OCI-LY3 (cell line): ENCODE results near the gene RNU1-1.
"Not testable (repeated sequence)": the region's sequence is repeated elsewhere in the genome, so short reads cannot be mapped to it uniquely, and the experiment has no call there.

Experiments
- EZH2phosphoT487 ChIP-seq: fragments of 200-600 bp; shearing (Covaris generic); IDR thresholded peaks from 2 replicates; pipeline ENCODE4 v1.6.1; 2018; ENCODE audit warnings: antibody characterized with exemption, mixed run types, low read depth
- TF ChIP-seq, protein P1 (sequence below): fragments of 200-600, 300-600 bp; sonication (generic); IDR thresholded peaks from 2 replicates; pipeline ENCODE4 v1.5.1; 2014; ENCODE audit warnings: antibody characterized with exemption, low read length, low read depth

DNA sequence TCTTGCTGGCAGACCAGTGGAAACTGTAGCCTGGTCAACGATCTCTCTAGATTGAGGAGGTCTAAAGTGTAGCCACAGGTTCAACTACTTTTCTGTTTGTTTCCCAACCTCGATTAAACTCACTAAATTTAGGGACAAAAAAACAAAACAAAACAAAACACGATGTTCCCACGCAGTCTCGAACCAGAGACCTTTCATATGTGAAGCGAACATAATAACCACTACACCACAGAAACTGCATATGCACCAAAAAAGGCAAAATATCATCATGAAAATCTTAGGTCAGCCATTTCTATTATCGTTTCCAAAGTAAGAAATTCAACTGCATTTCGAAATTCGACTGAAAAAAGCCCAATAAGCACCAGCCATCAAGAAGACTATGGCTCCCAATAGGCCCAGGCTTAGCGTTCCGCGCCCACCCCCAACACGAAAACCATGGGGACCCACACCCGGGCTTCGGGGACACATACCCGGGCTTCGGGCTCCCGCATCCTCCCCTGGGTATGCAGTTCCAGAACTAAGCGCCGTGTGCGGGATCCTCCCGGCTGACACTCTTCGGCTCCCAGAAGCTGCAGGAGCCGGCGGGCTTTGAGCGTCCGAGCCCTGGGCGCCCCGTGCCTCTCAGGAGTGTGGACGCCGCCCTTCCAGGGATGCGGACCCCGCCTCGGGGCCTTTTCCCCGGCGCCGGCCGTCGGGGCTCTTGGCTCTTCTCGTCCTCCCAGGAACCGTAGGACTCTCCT lies 33.6 kb upstream of the RNU1-1 start:
- not testable (repeated sequence) for TF ChIP-seq EZH2phosphoT487
- TF ChIP-seq, protein P1, sequence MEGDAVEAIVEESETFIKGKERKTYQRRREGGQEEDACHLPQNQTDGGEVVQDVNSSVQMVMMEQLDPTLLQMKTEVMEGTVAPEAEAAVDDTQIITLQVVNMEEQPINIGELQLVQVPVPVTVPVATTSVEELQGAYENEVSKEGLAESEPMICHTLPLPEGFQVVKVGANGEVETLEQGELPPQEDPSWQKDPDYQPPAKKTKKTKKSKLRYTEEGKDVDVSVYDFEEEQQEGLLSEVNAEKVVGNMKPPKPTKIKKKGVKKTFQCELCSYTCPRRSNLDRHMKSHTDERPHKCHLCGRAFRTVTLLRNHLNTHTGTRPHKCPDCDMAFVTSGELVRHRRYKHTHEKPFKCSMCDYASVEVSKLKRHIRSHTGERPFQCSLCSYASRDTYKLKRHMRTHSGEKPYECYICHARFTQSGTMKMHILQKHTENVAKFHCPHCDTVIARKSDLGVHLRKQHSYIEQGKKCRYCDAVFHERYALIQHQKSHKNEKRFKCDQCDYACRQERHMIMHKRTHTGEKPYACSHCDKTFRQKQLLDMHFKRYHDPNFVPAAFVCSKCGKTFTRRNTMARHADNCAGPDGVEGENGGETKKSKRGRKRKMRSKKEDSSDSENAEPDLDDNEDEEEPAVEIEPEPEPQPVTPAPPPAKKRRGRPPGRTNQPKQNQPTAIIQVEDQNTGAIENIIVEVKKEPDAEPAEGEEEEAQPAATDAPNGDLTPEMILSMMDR: not testable (repeated sequence)
